Thyroid gland (tissue), 4 donors: ENCODE data around the gene DCAF6.

Experiments used
- CTCF ChIP-seq, 6 experiments: fragments of 200-600 bp in 3 of 6; fragments of 450-650 bp in 3 of 6; sonication (generic) in 3 of 6; IDR thresholded peaks; one replicate each; pipeline ENCODE4 v1.5.1; 2016 to 2019; ENCODE audit warnings: antibody characterized with exemption in 6 of 6, mild to moderate bottlenecking in 2 of 6, inconsistent platforms in 1 of 6, moderate library complexity in 1 of 6
- POLR2A ChIP-seq, 2 donors: fragments of 450-650 bp; IDR thresholded peaks; one replicate each; pipeline ENCODE4 v1.6.1; 2017; ENCODE audit warnings: antibody characterized with exemption in 2 of 2, mild to moderate bottlenecking in 2 of 2, moderate library complexity in 1 of 2

GRCh38 chr1:168079761-168080160, 143.3 kb downstream of the DCAF6 start:
- TF ChIP-seq CTCF (IDR thresholded peaks at IDR 0.05) = no peak
- no peak for TF ChIP-seq POLR2A (IDR thresholded peaks at IDR 0.05)
